ENCODE data around the gene SLC26A2. TPM values are rescaled to one million over a fixed set of nuclear protein-coding genes. Genes with fewer than 3 reads are reported as not detected.

SLC26A2 gene
- total and polyA plus RNA-seq, 2 experiments from 2014 or later: 3.5 to 11.5 TPM

GRCh38 chr5:149957855-149958254 is 2.7 kb upstream of the SLC26A2 start (continued):
- TF ChIP-seq ZNF462 (CRISPR knock-in tag; IDR thresholded peaks at IDR 0.05) (no peak), CTCF (conservative IDR thresholded peaks at IDR 0.05; ENCODE audit: low read depth in 2 of 2) (no peak)

DNA sequence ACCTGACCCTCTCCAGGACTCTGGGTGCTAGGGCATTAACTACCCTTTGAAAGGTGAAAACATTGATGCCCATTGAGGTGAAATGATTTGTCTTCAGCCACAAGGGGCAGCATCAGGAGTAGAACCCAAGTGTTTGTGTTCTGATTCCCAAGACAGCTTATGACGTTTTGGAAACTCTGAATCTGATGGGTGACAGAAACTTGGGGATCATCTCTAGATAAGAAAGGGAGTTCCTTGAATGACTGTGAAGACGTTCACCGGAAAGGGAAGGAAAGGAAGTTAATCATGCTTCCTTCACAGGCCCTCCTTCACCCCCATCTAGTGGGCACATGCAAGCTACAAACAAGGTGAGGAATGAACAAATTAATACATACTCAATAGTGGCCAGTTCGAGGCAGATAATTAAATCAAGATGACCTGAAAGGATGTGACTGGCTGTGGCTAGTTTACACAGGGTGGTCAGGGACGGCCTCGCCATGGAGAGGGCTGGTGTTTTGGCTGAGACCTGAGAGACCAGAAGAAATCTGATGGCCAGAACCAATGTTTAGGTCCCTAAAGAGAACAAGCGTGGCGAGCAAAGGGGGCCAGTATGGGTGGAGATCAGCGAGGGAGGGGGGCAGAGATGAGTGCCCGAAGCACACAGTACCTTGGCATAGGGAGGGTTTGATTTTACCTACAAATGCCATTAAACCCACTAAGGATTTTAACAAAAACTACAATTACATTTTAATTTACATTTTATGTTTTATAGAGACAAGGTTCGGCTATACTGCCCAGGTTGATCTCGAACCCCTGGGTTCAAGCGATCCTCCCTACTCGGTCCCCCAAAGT is 937 bp upstream of the SLC26A2 start:
- peaks cover 8% of the 10 kb centered on the region; the same call in 1 of the 2 replicates for H3F3A ChIP-seq (replicated peaks; ENCODE audit: low read depth)
- TF ChIP-seq NANOG (IDR thresholded peaks at IDR 0.05; ENCODE audit: borderline replicate concordance): no peak
- peak; percentile 56 to 86 for TF ChIP-seq CTCF (conservative IDR thresholded peaks at IDR 0.05; ENCODE audit: low read depth in 2 of 2)
- 0 out of 2 replicates have a peak, but pooled peaks have one; percentile 46 for TF ChIP-seq CREB1 (CRISPR knock-in tag; IDR thresholded peaks at IDR 0.05; ENCODE audit: low read depth)
- H3K4me1 Mint-ChIP-seq: peaks cover 16% of the 10 kb centered on the region

More for the DNA sequence above, 937 bp upstream of the SLC26A2 start:
- H3K27me3 ChIP-seq (ENCODE audit: insufficient read depth): peaks cover 11% of the 10 kb centered on the region
- H3K27ac ChIP-seq (ENCODE audit: low read depth): peak overlapping the region; percentile 95
- no peaks in the 10 kb centered on the region for H3K36me3 Mint-ChIP-seq (ENCODE audit: low read depth)
- peak overlapping the region; percentile 95 for H3K4me3 Mint-ChIP-seq
- H3K27me3 Mint-ChIP-seq (ENCODE audit: insufficient read depth, low read depth, poor library complexity): peaks cover 8% of the 10 kb centered on the region
- ATAC-seq (peak; percentile 16), DNase-seq (ENCODE audit: low spot score) (peak; percentile 69)
- H2AFZ ChIP-seq: peak overlapping the region; percentile 87
- H3K9me2 ChIP-seq (ENCODE audit: insufficient read depth): no peaks in the 10 kb centered on the region
- peak overlapping the region; percentile 88 for H3K4me2 ChIP-seq
- H3K79me2 ChIP-seq (replicated peaks; ENCODE audit: insufficient read depth): no peaks in the 10 kb centered on the region
- H4K20me1 ChIP-seq (replicated peaks; ENCODE audit: insufficient read depth): no peaks in the 10 kb centered on the region; the same call in 1 of the 2 replicates
- H3K36me3 ChIP-seq (ENCODE audit: insufficient read depth): no peaks in the 10 kb centered on the region
- no peaks in the 10 kb centered on the region; the same call in 2 of the 3 replicates for H3K9me3 Mint-ChIP-seq
- peak overlapping the region; percentile 89 for H3K4me3 ChIP-seq
- H3K27ac Mint-ChIP-seq: peak overlapping the region; percentile 98
- H3K4me1 ChIP-seq (ENCODE audit: insufficient read depth): peaks cover 10% of the 10 kb centered on the region; the same call in 1 of the 2 replicates

Measured in GM23338 (cell line).